ENCODE results near the gene DNAL1. TPM values are rescaled to one million over a fixed set of nuclear protein-coding genes. Genes with fewer than 3 reads are reported as not detected.

The DNAL1 gene
- total and polyA plus RNA-seq, 2 experiments from 2014 or later = 6.0 to 6.9 TPM

- Histone ChIP-seq H4K20me1 (ENCODE audit: insufficient read depth, poor library complexity, severe bottlenecking) (peaks cover 18% of the 10 kb centered on the region), H3K79me2 (peaks cover 43% of the 10 kb centered on the region), H3K4me3 (no peak overlapping the region), H3K9me2 (replicated peaks; ENCODE audit: insufficient read depth) (no peaks in the 10 kb centered on the region), H3K4me1 (ENCODE audit: insufficient read depth) (peaks cover 21% of the 10 kb centered on the region), H3K9me3 (ENCODE audit: low read depth) (no peaks in the 10 kb centered on the region), H2AFZ (no peak overlapping the region), H3K4me2 (no peak overlapping the region), H3K27me3 (no peaks in the 10 kb centered on the region), H3K36me3 (replicated peaks; ENCODE audit: insufficient read depth, low read depth) (no peaks in the 10 kb centered on the region), H3K27ac (no peak overlapping the region)
- WGBS (ENCODE audit: low lambda C conversion rate, missing lambda C conversion rate) = 88% methylated on average over 5 of the region's 5 CpGs
- TF ChIP-seq EZH2phosphoT487 (IDR thresholded peaks at IDR 0.05; ENCODE audit: low read depth, severe bottlenecking, unreplicated experiment) = no peak
- TF ChIP-seq CTCF (IDR thresholded peaks at IDR 0.05; ENCODE audit: poor library complexity) = no peak
- no peak for TF ChIP-seq EZH2 (IDR thresholded peaks at IDR 0.05; ENCODE audit: borderline replicate concordance)
- no peak for DNase-seq (ENCODE audit: low spot score)
Observed at GRCh38 chr14:73710737-73711136, 66.0 kb downstream of the DNAL1 start.

DNA sequence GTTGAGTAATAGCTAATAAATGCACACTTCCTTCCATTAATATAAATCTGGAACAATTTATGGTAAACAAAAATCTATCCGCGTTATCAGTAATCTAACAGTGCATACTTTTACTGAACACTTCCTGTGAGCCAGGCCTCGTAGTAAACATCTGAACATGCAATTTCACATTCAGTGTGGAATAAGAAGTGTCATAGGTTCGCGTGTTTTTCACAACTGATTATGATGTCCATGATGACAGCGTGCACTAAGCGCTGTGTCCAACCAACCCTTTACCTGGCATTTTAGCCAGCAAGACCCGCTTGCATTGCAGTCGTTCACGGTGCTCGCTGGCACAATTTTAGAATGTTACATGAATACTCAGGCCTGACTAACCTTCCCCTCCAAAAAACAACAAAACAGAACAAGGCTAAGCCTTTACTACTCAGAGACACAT, 67.3 kb downstream of the DNAL1 start:
- Histone ChIP-seq H3K36me3 (replicated peaks; ENCODE audit: insufficient read depth, low read depth) (no peaks in the 10 kb centered on the region), H4K20me1 (ENCODE audit: insufficient read depth, poor library complexity, severe bottlenecking) (peaks cover 20% of the 10 kb centered on the region), H3K79me2 (peaks cover 48% of the 10 kb centered on the region), H3K27me3 (no peaks in the 10 kb centered on the region), H3K4me2 (peak overlapping the region; percentile 84), H3K27ac (no peak overlapping the region), H2AFZ (no peak overlapping the region), H3K9me3 (ENCODE audit: low read depth) (no peaks in the 10 kb centered on the region), H3K4me1 (ENCODE audit: insufficient read depth) (peaks cover 22% of the 10 kb centered on the region), H3K4me3 (peak overlapping the region; percentile 89), H3K9me2 (replicated peaks; ENCODE audit: insufficient read depth) (no peaks in the 10 kb centered on the region)
- no peak for DNase-seq (ENCODE audit: low spot score)
- TF ChIP-seq EZH2phosphoT487 (IDR thresholded peaks at IDR 0.05; ENCODE audit: low read depth, severe bottlenecking, unreplicated experiment) = no peak
- no peak for TF ChIP-seq EZH2 (IDR thresholded peaks at IDR 0.05; ENCODE audit: borderline replicate concordance)
- TF ChIP-seq CTCF (IDR thresholded peaks at IDR 0.05; ENCODE audit: poor library complexity) = no peak
- 54% methylated on average over 11 of the region's 11 CpGs for WGBS (ENCODE audit: low lambda C conversion rate, missing lambda C conversion rate)

DNA sequence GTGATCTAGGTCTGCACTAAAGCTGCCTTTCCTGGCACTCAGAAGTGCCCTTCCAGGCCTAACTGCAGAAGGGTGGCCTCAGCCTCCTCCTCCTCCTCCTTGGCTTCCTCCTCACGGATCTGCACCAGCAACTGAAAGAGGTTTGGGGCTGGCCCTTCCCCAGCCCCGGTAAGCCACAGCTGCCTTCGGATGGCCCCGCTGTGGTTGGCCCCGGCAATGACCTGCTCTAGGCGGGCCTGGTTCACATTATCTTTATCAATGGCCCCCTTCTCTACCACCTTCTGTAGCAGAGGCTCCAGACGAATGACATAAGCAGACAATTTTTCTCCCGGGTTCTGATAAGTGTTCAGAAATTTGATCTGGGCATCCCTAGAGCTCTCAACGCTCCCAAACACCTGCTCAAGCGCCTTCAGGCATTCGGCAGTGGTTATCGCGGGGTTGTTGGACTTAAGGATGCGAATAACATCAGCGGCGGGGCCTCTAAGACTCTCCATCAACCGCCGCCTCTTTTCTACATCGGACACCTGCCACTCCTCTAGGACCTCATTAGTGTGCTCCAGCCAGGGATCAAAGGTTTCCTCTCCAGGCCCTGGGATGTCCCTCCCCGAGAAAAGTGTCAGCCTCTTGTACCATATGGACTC, 67.9 kb downstream of the DNAL1 start:
- no peak overlapping the region for H2AFZ ChIP-seq
- peaks cover 20% of the 10 kb centered on the region for H4K20me1 ChIP-seq (ENCODE audit: insufficient read depth, poor library complexity, severe bottlenecking)
- H3K4me3 ChIP-seq = peak overlapping the region; percentile 89
- peaks cover 48% of the 10 kb centered on the region for H3K79me2 ChIP-seq
- H3K27ac ChIP-seq = peak overlapping the region; percentile 97
- H3K4me2 ChIP-seq = peak overlapping the region; percentile 84
- peaks cover 28% of the 10 kb centered on the region for H3K4me1 ChIP-seq (ENCODE audit: insufficient read depth)
- peak; percentile 37 for DNase-seq (ENCODE audit: low spot score)
- TF ChIP-seq EZH2 (IDR thresholded peaks at IDR 0.05; ENCODE audit: borderline replicate concordance) = no peak
- no peak for TF ChIP-seq CTCF (IDR thresholded peaks at IDR 0.05; ENCODE audit: poor library complexity)
- TF ChIP-seq EZH2phosphoT487 (IDR thresholded peaks at IDR 0.05; ENCODE audit: low read depth, severe bottlenecking, unreplicated experiment) = no peak
- 9% methylated on average over 20 of the region's 20 CpGs for WGBS (ENCODE audit: low lambda C conversion rate, missing lambda C conversion rate)
- no peaks in the 10 kb centered on the region for H3K9me2 ChIP-seq (replicated peaks; ENCODE audit: insufficient read depth)
- H3K36me3 ChIP-seq (replicated peaks; ENCODE audit: insufficient read depth, low read depth) = no peaks in the 10 kb centered on the region
- no peaks in the 10 kb centered on the region for H3K9me3 ChIP-seq (ENCODE audit: low read depth)
- no peaks in the 10 kb centered on the region for H3K27me3 ChIP-seq
